ENCODE data around the gene ZNF611. TPM values are rescaled to one million over a fixed set of nuclear protein-coding genes. Genes with fewer than 3 reads are reported as not detected.

ZNF611 gene
- total RNA-seq, 1 donor from 2014 or later, result 6.1 TPM

- Histone ChIP-seq H3K9me3 (no peaks in the 10 kb centered on the region), H3K27ac (no peak overlapping the region), H3K27me3 (no peaks in the 10 kb centered on the region), H3K4me3 (no peak overlapping the region), H3K36me3 (no peaks in the 10 kb centered on the region), H3K4me1 (no peaks in the 10 kb centered on the region)
- TF ChIP-seq POLR2AphosphoS5 (IDR thresholded peaks at IDR 0.05; ENCODE audit: insufficient read depth in 1 of 2, low read depth in 1 of 2) (no peak), POLR2A (IDR thresholded peaks at IDR 0.05) (no peak), CTCF (IDR thresholded peaks at IDR 0.05) (no peak)
- intact Hi-C loops (cut with DNase I), result no loop called here
- no peak for DNase-seq (ENCODE audit: extremely low spot score in 2 of 2)
Observed at GRCh38 chr19:52667972-52668371, 66.9 kb downstream of the ZNF611 start.

- Histone ChIP-seq H3K36me3 (no peaks in the 10 kb centered on the region), H3K27ac (no peak overlapping the region)
- intact Hi-C loops (cut with DNase I), result no loop called here
Observed at GRCh38 chr19:52666506-52666905, 68.3 kb downstream of the ZNF611 start.

GRCh38 chr19:52665529-52665928, 69.3 kb downstream of the ZNF611 start:
- Histone ChIP-seq H3K4me1 (no peaks in the 10 kb centered on the region), H3K27ac (no peak overlapping the region), H3K36me3 (no peaks in the 10 kb centered on the region), H3K27me3 (no peaks in the 10 kb centered on the region), H3K9me3 (no peaks in the 10 kb centered on the region), H3K4me3 (no peak overlapping the region)
- no peak for DNase-seq (ENCODE audit: extremely low spot score in 2 of 2)
- TF ChIP-seq CTCF (IDR thresholded peaks at IDR 0.05), result no peak
- no peak for TF ChIP-seq POLR2AphosphoS5 (IDR thresholded peaks at IDR 0.05; ENCODE audit: insufficient read depth in 1 of 2, low read depth in 1 of 2)
- no peak for TF ChIP-seq POLR2A (IDR thresholded peaks at IDR 0.05)
- intact Hi-C loops (cut with DNase I), result no loop called here

More at GRCh38 chr19:52666506-52666905, 68.3 kb downstream of the ZNF611 start:
- TF ChIP-seq POLR2A (IDR thresholded peaks at IDR 0.05), result no peak
- TF ChIP-seq CTCF (IDR thresholded peaks at IDR 0.05), result no peak
- no peak for TF ChIP-seq POLR2AphosphoS5 (IDR thresholded peaks at IDR 0.05; ENCODE audit: insufficient read depth in 1 of 2, low read depth in 1 of 2)
- Histone ChIP-seq H3K4me3 (no peak overlapping the region), H3K4me1 (no peaks in the 10 kb centered on the region), H3K9me3 (no peaks in the 10 kb centered on the region), H3K27me3 (no peaks in the 10 kb centered on the region)
- no peak for DNase-seq (ENCODE audit: extremely low spot score in 2 of 2)

GRCh38 chr19:52665027-52665426, 69.8 kb downstream of the ZNF611 start:
- TF ChIP-seq CTCF (IDR thresholded peaks at IDR 0.05) (no peak), POLR2AphosphoS5 (IDR thresholded peaks at IDR 0.05; ENCODE audit: insufficient read depth in 1 of 2, low read depth in 1 of 2) (no peak), POLR2A (IDR thresholded peaks at IDR 0.05) (no peak)
- H3K9me3 ChIP-seq, result no peaks in the 10 kb centered on the region
- no peak overlapping the region for H3K27ac ChIP-seq
- no peaks in the 10 kb centered on the region for H3K4me1 ChIP-seq
- H3K27me3 ChIP-seq, result no peaks in the 10 kb centered on the region
- intact Hi-C loops (cut with DNase I), result no loop called here
- no peaks in the 10 kb centered on the region for H3K36me3 ChIP-seq
- H3K4me3 ChIP-seq, result no peak overlapping the region
- no peak for DNase-seq (ENCODE audit: extremely low spot score in 2 of 2)

- TF ChIP-seq CTCF (IDR thresholded peaks at IDR 0.05), result no peak
- no peak for TF ChIP-seq POLR2AphosphoS5 (IDR thresholded peaks at IDR 0.05; ENCODE audit: insufficient read depth in 1 of 2, low read depth in 1 of 2)
- no peak for TF ChIP-seq POLR2A (IDR thresholded peaks at IDR 0.05)
- intact Hi-C loops (cut with DNase I), result no loop called here
- Histone ChIP-seq H3K4me1 (no peaks in the 10 kb centered on the region), H3K36me3 (peaks cover 0 to under 1% of the 10 kb centered on the region in 2 donors), H3K27me3 (no peaks in the 10 kb centered on the region), H3K27ac (no peak overlapping the region), H3K9me3 (no peaks in the 10 kb centered on the region), H3K4me3 (no peak overlapping the region)
- no peak for DNase-seq (ENCODE audit: extremely low spot score in 2 of 2)
Observed at GRCh38 chr19:52664461-52664860, 70.4 kb downstream of the ZNF611 start.
